IPS-11a (cell line): ENCODE data around the gene PARD3B.

Experiments
- H3K4me3 ChIP-seq: one replicate; pipeline ENCODE4 v1.5.1; 2013; ENCODE audit warnings: low read depth, low read length, control low read depth

Gene PARD3B

GRCh38 chr2:205425102-205425501 is 879.8 kb downstream of the PARD3B start:
- no peak overlapping the region for H3K4me3 ChIP-seq

- no peak overlapping the region for H3K4me3 ChIP-seq
Measured at GRCh38 chr2:205427112-205427511, 881.8 kb downstream of the PARD3B start.

GRCh38 chr2:205428811-205429210 is 883.5 kb downstream of the PARD3B start:
- H3K4me3 ChIP-seq = no peak overlapping the region

- no peak overlapping the region for H3K4me3 ChIP-seq
Measured at GRCh38 chr2:205435970-205436369, 890.7 kb downstream of the PARD3B start.

GRCh38 chr2:205438241-205438640 is 893.0 kb downstream of the PARD3B start:
- no peak overlapping the region for H3K4me3 ChIP-seq

- no peak overlapping the region for H3K4me3 ChIP-seq
Measured at GRCh38 chr2:205439621-205440020, 894.3 kb downstream of the PARD3B start.

GRCh38 chr2:205441524-205441923 is 896.2 kb downstream of the PARD3B start:
- H3K4me3 ChIP-seq = no peak overlapping the region

GRCh38 chr2:205448189-205448588 is 902.9 kb downstream of the PARD3B start:
- H3K4me3 ChIP-seq = no peak overlapping the region

- no peak overlapping the region for H3K4me3 ChIP-seq
Measured at GRCh38 chr2:205451901-205452512, 906.7 kb downstream of the PARD3B start.

GRCh38 chr2:205453202-205453601 is 907.9 kb downstream of the PARD3B start:
- no peak overlapping the region for H3K4me3 ChIP-seq

GRCh38 chr2:205456682-205457081 is 911.4 kb downstream of the PARD3B start:
- H3K4me3 ChIP-seq = no peak overlapping the region

GRCh38 chr2:205460217-205460616 is 914.9 kb downstream of the PARD3B start:
- H3K4me3 ChIP-seq = no peak overlapping the region

GRCh38 chr2:205461169-205461568 is 915.9 kb downstream of the PARD3B start:
- no peak overlapping the region for H3K4me3 ChIP-seq

- no peak overlapping the region for H3K4me3 ChIP-seq
Measured at GRCh38 chr2:205461678-205462665, 916.7 kb downstream of the PARD3B start.

GRCh38 chr2:205462681-205463345 is 917.5 kb downstream of the PARD3B start:
- no peak overlapping the region for H3K4me3 ChIP-seq

GRCh38 chr2:205463466-205464025 is 918.3 kb downstream of the PARD3B start:
- no peak overlapping the region for H3K4me3 ChIP-seq

- H3K4me3 ChIP-seq = no peak overlapping the region
Measured at GRCh38 chr2:205464681-205465080, 919.4 kb downstream of the PARD3B start.

- no peak overlapping the region for H3K4me3 ChIP-seq
Measured at GRCh38 chr2:205465791-205466190, 920.5 kb downstream of the PARD3B start.

GRCh38 chr2:205471776-205472175 is 926.5 kb downstream of the PARD3B start:
- H3K4me3 ChIP-seq = no peak overlapping the region

- H3K4me3 ChIP-seq = no peak overlapping the region
Measured at GRCh38 chr2:205473791-205474190, 928.5 kb downstream of the PARD3B start.

- H3K4me3 ChIP-seq = no peak overlapping the region
Measured at GRCh38 chr2:205474741-205475415, 929.6 kb downstream of the PARD3B start.
